ENCODE data around the gene RABGAP1L.

DNA sequence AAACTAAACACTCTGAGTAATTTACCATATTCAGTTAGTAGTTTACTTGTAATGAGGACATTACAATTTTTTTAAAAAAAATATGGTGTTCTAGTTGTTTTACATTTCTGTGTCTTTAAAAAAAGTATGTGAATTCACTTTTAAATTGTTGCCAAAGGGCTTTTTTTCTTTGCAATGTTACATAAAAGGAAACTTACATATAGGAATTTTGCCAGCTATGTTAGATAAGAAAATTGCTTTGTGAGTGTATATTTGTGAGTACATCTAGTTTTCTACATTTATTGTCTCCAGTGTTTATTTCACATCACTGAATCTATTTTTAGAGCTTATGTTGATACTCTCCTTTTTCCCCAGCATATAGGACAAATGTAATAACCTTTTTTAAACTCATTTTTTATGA lies 495.2 kb downstream of the RABGAP1L start:
- TF ChIP-seq POLR2A (IDR thresholded peaks at IDR 0.05): no peak
- TF ChIP-seq, protein P1, sequence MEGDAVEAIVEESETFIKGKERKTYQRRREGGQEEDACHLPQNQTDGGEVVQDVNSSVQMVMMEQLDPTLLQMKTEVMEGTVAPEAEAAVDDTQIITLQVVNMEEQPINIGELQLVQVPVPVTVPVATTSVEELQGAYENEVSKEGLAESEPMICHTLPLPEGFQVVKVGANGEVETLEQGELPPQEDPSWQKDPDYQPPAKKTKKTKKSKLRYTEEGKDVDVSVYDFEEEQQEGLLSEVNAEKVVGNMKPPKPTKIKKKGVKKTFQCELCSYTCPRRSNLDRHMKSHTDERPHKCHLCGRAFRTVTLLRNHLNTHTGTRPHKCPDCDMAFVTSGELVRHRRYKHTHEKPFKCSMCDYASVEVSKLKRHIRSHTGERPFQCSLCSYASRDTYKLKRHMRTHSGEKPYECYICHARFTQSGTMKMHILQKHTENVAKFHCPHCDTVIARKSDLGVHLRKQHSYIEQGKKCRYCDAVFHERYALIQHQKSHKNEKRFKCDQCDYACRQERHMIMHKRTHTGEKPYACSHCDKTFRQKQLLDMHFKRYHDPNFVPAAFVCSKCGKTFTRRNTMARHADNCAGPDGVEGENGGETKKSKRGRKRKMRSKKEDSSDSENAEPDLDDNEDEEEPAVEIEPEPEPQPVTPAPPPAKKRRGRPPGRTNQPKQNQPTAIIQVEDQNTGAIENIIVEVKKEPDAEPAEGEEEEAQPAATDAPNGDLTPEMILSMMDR (IDR thresholded peaks at IDR 0.05): no peak

All from thyroid gland (tissue), 4 donors.